ENCODE results near the gene SULT4A1.

DNA sequence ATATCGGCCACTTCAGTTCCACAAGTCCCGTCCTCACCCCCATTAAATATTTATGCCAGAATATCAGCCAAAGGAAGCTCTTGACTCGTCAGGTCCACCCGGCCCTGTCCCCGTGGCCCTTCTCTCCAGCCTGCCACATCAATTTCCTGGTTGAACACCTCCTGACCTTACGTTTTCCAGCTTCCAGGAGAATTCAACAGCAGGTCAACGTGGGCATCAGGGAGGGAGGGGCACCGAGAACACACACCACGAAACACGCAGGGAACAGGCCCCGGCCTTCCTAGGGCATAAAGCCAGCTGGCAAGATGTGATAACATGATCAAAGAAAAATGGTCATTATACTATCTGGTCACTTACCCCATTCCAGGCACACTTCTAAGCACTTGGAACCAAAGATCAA lies 15.3 kb downstream of the SULT4A1 start:
- TF ChIP-seq POLR2A (IDR thresholded peaks at IDR 0.05; ENCODE audit: low read length) (no peak), GATA1 (IDR thresholded peaks at IDR 0.05; ENCODE audit: low read depth, low read length) (no peak)

Measured in erythroblast (primary cell).